Measurements from ENCODE around the gene UTP25.

DNA sequence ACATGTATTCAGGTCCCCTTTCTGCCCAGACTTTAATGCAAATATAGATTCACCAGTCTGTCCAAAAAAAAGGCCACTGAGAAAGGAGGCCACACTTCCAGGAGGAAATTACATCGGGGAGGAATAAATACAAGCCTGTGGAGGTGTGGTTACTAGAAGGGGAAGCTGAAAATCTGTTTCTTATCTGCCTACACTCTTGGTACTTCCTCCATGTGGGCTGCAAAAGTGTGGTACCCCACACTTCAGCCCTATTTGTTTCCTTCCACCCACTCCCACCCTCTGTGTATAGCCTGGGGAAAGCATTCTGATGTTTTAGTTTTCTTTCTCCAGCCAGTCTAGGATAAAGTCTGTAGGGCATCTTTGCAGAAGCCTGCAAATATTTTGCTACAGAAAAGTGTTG, 38.4 kb downstream of the UTP25 start:
- TF ChIP-seq TAF1 (IDR thresholded peaks at IDR 0.05; ENCODE audit: low read depth, low read length) (no peak), POLR2AphosphoS5 (IDR thresholded peaks at IDR 0.05; ENCODE audit: low read depth, low read length) (no peak), POLR2A (IDR thresholded peaks at IDR 0.05; ENCODE audit: low read depth, low read length) (no peak), SPI1 (IDR thresholded peaks at IDR 0.05; ENCODE audit: low read depth, low read length) (no peak), PAX5 (IDR thresholded peaks at IDR 0.05; ENCODE audit: insufficient read depth, low read length, severe bottlenecking) (no peak), POU2F2 (IDR thresholded peaks at IDR 0.05; ENCODE audit: low read depth, low read length) (no peak)

All from GM12891 (cell line).